Measurements from ENCODE around the gene NEURL1. TPM values are rescaled to one million over a fixed set of nuclear protein-coding genes. Genes with fewer than 3 reads are reported as not detected.

NEURL1 gene
- total RNA-seq (1.6 TPM), polyA plus RNA-seq (3.0 TPM)
- long read RNA-seq, donor 1: 0 reads
- long read RNA-seq, donor 2: 0 reads
- long read RNA-seq, donor 3: 0 reads
- long read RNA-seq, donor 4: 0 reads
- long read RNA-seq, donor 5: 0 reads
- long read RNA-seq, donor 6: 0 reads
- long read RNA-seq, donor 7: 0 reads
- long read RNA-seq, donor 8, partial matches to known transcripts: 6 of 6 reads
- long read RNA-seq, donor 8, other reads (novel, unspliced or antisense): 0 of 6 reads
- long read RNA-seq, donor 9: 0 reads
- long read RNA-seq, donor 10, partial matches to known transcripts: 10 of 10 reads
- long read RNA-seq, donor 10, other reads (novel, unspliced or antisense): 0 of 10 reads

GRCh38 chr10:103493362-103493915 is at the start of gene NEURL1:
Gene NEURL1, plus strand, starts transcription at chr10:103493705. Its CDS starts 683 bp downstream, at chr10:103494388.
- H3K9me3 ChIP-seq (ENCODE audit: control insufficient read depth in 2 of 2, insufficient read depth in 1 of 2, low read length in 1 of 2): no peaks in the 10 kb centered on the region
- H3K4me1 ChIP-seq (ENCODE audit: control insufficient read depth in 2 of 2, insufficient read depth in 2 of 2, low read length in 2 of 2): peaks cover 5 to 20% of the 10 kb centered on the region in 2 donors
- peaks cover 25 to 66% of the 10 kb centered on the region in 2 donors for H3K27me3 ChIP-seq (ENCODE audit: control insufficient read depth in 2 of 2, insufficient read depth in 1 of 2, low read length in 1 of 2)
- H3K36me3 ChIP-seq (ENCODE audit: control insufficient read depth in 2 of 2, insufficient read depth in 2 of 2, low read length in 1 of 2): no peaks in the 10 kb centered on the region
- 5% methylated on average over 65 of the region's 65 CpGs for WGBS
- peak in 3 of 9 donors; percentile 41 to 72 (median 42) for DNase-seq (ENCODE audit: low read depth in 6 of 9, low spot score in 9 of 9)
- peak within 1 kb of the TSS; percentile 20 to 53 for H3K4me3 ChIP-seq (ENCODE audit: low read length in 2 of 2)
- no peak within 1 kb of the TSS for H3K27ac ChIP-seq (ENCODE audit: low read depth in 1 of 2, low read length in 1 of 2)

DNA sequence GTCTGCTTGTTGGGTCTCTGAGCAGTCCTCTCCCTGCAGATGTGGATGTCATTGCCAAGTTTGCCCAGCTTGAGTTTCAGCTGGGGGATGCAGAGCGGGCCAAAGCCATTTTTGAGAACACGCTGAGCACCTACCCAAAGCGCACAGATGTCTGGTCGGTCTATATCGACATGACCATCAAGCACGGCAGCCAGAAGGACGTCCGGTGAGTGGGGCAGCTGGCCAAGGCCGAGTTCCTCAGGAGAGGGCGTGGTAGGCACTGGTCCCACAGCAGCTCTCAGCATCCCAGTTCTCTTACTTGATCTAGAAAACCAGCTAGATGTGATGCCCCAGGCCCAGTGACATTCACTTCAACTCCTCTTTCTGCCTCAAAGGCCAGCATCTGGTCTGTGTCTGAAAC is 49.0 kb upstream of the NEURL1 start:
- no peaks in the 10 kb centered on the region for H3K4me1 ChIP-seq (ENCODE audit: control insufficient read depth in 2 of 2, insufficient read depth in 2 of 2, low read length in 2 of 2)
- no peak overlapping the region for H3K4me3 ChIP-seq (ENCODE audit: low read length in 2 of 2)
- H3K27me3 ChIP-seq (ENCODE audit: control insufficient read depth in 2 of 2, insufficient read depth in 1 of 2, low read length in 1 of 2): no peaks in the 10 kb centered on the region
- DNase-seq (ENCODE audit: low read depth in 6 of 9, low spot score in 9 of 9): no peak
- H3K9me3 ChIP-seq (ENCODE audit: control insufficient read depth in 2 of 2, insufficient read depth in 1 of 2, low read length in 1 of 2): no peaks in the 10 kb centered on the region
- H3K27ac ChIP-seq (ENCODE audit: low read depth in 1 of 2, low read length in 1 of 2): no peak overlapping the region
- WGBS: 96% methylated on average over 10 of the region's 10 CpGs
- peaks cover 82 to 85% of the 10 kb centered on the region in 2 donors for H3K36me3 ChIP-seq (ENCODE audit: control insufficient read depth in 2 of 2, insufficient read depth in 2 of 2, low read length in 1 of 2)

DNA sequence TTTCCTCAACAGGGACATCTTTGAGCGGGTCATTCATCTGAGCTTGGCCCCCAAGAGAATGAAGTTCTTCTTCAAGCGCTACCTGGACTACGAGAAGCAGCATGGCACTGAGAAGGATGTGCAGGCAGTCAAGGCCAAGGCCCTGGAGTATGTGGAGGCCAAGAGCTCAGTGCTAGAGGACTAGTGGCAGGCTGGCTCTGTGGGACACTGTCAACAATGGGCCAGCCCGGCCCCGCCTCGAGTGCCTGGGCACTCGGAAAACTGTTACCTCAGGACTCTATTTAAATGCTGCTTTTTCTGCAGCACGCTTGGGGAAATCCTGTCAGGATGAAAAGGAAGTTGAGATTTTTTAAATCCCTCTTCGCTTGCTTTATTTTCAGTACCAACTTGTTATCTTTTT is 48.1 kb upstream of the NEURL1 start:
- H3K36me3 ChIP-seq (ENCODE audit: control insufficient read depth in 2 of 2, insufficient read depth in 2 of 2, low read length in 1 of 2): peaks cover 76 to 80% of the 10 kb centered on the region in 2 donors
- no peak for DNase-seq (ENCODE audit: low read depth in 6 of 9, low spot score in 9 of 9)
- no peaks in the 10 kb centered on the region for H3K27me3 ChIP-seq (ENCODE audit: control insufficient read depth in 2 of 2, insufficient read depth in 1 of 2, low read length in 1 of 2)
- H3K4me3 ChIP-seq (ENCODE audit: low read length in 2 of 2): no peak overlapping the region
- H3K4me1 ChIP-seq (ENCODE audit: control insufficient read depth in 2 of 2, insufficient read depth in 2 of 2, low read length in 2 of 2): no peaks in the 10 kb centered on the region
- WGBS: 96% methylated on average over 9 of the region's 9 CpGs
- no peaks in the 10 kb centered on the region for H3K9me3 ChIP-seq (ENCODE audit: control insufficient read depth in 2 of 2, insufficient read depth in 1 of 2, low read length in 1 of 2)
- no peak overlapping the region for H3K27ac ChIP-seq (ENCODE audit: low read depth in 1 of 2, low read length in 1 of 2)

DNA sequence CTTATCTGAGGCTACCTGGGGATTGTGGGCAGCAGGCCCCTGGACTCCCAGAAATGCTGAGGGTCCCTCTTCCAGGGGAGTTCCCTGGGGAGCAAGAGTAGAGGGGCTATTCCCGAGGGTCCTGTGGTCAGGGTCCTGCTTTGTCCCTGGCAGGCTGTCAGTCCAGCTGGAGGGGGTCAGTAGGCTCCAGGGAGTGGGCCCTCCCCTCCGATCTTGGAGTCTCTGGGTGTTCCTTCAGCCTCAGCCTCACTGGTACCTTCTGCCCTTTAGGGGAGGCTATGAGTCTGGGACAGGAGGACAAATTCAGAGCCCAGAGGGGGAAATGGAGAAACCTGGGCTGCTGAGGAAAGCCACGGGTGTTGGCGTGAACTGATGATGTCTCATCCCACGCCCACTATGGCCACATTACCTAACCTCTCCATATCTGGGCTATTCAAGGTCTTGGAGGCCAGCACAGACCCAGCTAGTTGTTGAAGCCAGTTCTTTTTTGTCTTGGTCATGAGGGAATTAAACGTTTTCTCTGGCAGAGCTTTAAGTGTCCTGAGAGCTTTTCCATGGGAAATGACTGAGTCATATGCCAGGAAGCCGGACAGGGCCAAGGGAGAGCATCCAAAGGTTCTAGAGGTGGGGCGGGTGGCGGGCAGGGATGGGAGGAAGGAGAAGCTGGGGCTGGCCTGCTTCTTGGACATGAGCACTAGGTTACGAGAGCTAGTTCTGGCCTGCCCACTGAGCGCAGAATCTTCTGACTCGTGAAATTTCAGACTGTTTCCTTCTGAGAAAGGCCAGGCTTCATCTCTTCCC is 47.5 kb upstream of the NEURL1 start:
- no peak overlapping the region for H3K4me3 ChIP-seq (ENCODE audit: low read length in 2 of 2)
- no peak overlapping the region for H3K27ac ChIP-seq (ENCODE audit: low read depth in 1 of 2, low read length in 1 of 2)
- WGBS: 94% methylated on average over 12 of the region's 12 CpGs
- H3K36me3 ChIP-seq (ENCODE audit: control insufficient read depth in 2 of 2, insufficient read depth in 2 of 2, low read length in 1 of 2): peaks cover 72 to 74% of the 10 kb centered on the region in 2 donors
- DNase-seq (ENCODE audit: low read depth in 6 of 9, low spot score in 9 of 9): no peak
- peaks cover 0 to under 1% of the 10 kb centered on the region in 2 donors for H3K27me3 ChIP-seq (ENCODE audit: control insufficient read depth in 2 of 2, insufficient read depth in 1 of 2, low read length in 1 of 2)
- no peaks in the 10 kb centered on the region for H3K9me3 ChIP-seq (ENCODE audit: control insufficient read depth in 2 of 2, insufficient read depth in 1 of 2, low read length in 1 of 2)
- peaks cover 0 to 5% of the 10 kb centered on the region in 2 donors for H3K4me1 ChIP-seq (ENCODE audit: control insufficient read depth in 2 of 2, insufficient read depth in 2 of 2, low read length in 2 of 2)

GRCh38 chr10:103447187-103447586 is 46.3 kb upstream of the NEURL1 start:
- Histone ChIP-seq H3K4me3 (ENCODE audit: low read length in 2 of 2) (no peak overlapping the region), H3K36me3 (ENCODE audit: control insufficient read depth in 2 of 2, insufficient read depth in 2 of 2, low read length in 1 of 2) (peaks cover 61 to 65% of the 10 kb centered on the region in 2 donors), H3K27me3 (ENCODE audit: control insufficient read depth in 2 of 2, insufficient read depth in 1 of 2, low read length in 1 of 2) (peaks cover 0 to 7% of the 10 kb centered on the region in 2 donors), H3K9me3 (ENCODE audit: control insufficient read depth in 2 of 2, insufficient read depth in 1 of 2, low read length in 1 of 2) (no peaks in the 10 kb centered on the region), H3K27ac (ENCODE audit: low read depth in 1 of 2, low read length in 1 of 2) (no peak overlapping the region), H3K4me1 (ENCODE audit: control insufficient read depth in 2 of 2, insufficient read depth in 2 of 2, low read length in 2 of 2) (peaks cover 7 to 16% of the 10 kb centered on the region in 2 donors)
- no peak for DNase-seq (ENCODE audit: low read depth in 6 of 9, low spot score in 9 of 9)
- 99% methylated on average over 23 of the region's 23 CpGs for WGBS

DNA sequence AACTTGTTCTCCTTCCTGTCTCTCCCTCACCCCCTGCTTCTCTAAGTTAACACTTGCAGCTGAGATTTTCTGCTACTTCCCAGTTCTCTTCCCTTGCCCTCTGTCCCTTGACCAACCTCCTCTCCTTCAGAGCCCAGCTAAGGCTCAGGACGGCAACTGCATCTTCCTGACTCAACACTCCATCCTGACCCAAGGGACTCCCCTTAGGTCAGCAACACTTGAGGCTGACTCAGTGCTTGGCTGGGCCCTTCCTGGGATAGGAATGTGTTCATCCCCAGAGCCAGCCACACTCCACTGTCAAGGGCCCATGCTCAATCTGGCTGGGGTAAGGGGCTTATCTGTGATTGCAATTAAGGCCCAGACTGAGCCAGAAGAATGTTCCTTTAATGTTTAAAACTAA is 44.8 kb upstream of the NEURL1 start:
- 95% methylated on average over 1 of the region's 1 CpG for WGBS
- Histone ChIP-seq H3K9me3 (ENCODE audit: control insufficient read depth in 2 of 2, insufficient read depth in 1 of 2, low read length in 1 of 2) (no peaks in the 10 kb centered on the region), H3K36me3 (ENCODE audit: control insufficient read depth in 2 of 2, insufficient read depth in 2 of 2, low read length in 1 of 2) (peaks cover 46 to 51% of the 10 kb centered on the region in 2 donors), H3K4me1 (ENCODE audit: control insufficient read depth in 2 of 2, insufficient read depth in 2 of 2, low read length in 2 of 2) (peaks cover 7 to 24% of the 10 kb centered on the region in 2 donors), H3K27me3 (ENCODE audit: control insufficient read depth in 2 of 2, insufficient read depth in 1 of 2, low read length in 1 of 2) (peaks cover 0 to 10% of the 10 kb centered on the region in 2 donors), H3K4me3 (ENCODE audit: low read length in 2 of 2) (no peak overlapping the region), H3K27ac (ENCODE audit: low read depth in 1 of 2, low read length in 1 of 2) (no peak overlapping the region)
- no peak for DNase-seq (ENCODE audit: low read depth in 6 of 9, low spot score in 9 of 9)

DNA sequence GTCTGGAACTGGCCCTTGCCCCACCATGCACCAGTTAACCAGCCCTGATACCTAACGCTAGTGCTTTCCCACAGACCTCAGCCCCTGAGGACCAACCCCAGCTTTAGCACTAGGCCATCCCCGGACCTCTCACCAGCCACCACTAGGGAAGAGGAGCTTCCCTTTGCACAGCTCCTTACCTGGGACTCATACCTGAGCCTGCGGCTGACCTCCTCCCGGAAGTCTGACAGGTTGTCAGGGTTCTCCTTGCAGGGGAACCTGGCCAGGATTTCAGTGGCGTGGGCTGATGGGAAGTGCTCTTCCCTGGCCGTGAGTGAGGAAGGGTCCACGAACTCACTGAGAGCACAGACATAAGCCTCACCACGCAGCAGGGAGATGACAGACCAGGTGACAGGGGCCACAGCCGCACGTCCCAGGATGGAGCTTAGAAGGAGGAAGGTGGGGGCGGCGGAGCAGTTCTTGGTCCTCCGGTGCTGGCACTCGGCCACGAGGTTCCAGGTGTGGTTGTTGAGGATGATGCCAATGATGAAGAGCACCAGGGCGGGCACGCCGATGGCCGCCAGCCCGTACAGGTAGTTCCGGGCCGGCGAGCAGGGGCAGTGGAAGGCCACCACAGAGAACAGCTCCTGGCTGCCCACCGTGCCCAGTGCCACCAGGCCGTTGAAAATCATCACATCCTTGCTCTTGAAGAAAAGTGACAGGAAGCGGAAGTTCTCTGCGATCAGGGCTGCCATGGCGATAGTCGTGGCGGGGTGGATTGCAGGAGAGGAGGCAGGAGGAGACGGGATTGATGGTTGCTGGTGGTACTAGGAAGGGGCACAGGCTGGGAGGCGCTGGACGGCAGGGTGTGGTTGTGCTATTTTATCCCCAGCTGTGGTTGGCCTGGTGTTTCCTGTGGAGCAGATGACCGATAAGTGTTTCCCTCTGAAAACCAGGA is 44.0 kb upstream of the NEURL1 start:
- Histone ChIP-seq H3K27ac (ENCODE audit: low read depth in 1 of 2, low read length in 1 of 2) (no peak overlapping the region), H3K4me3 (ENCODE audit: low read length in 2 of 2) (no peak overlapping the region), H3K36me3 (ENCODE audit: control insufficient read depth in 2 of 2, insufficient read depth in 2 of 2, low read length in 1 of 2) (peaks cover 38 to 44% of the 10 kb centered on the region in 2 donors), H3K4me1 (ENCODE audit: control insufficient read depth in 2 of 2, insufficient read depth in 2 of 2, low read length in 2 of 2) (peaks cover 7 to 24% of the 10 kb centered on the region in 2 donors), H3K9me3 (ENCODE audit: control insufficient read depth in 2 of 2, insufficient read depth in 1 of 2, low read length in 1 of 2) (no peaks in the 10 kb centered on the region), H3K27me3 (ENCODE audit: control insufficient read depth in 2 of 2, insufficient read depth in 1 of 2, low read length in 1 of 2) (peaks cover 0 to 10% of the 10 kb centered on the region in 2 donors)
- WGBS: 95% methylated on average over 34 of the region's 34 CpGs
- DNase-seq (ENCODE audit: low read depth in 6 of 9, low spot score in 9 of 9): no peak

DNA sequence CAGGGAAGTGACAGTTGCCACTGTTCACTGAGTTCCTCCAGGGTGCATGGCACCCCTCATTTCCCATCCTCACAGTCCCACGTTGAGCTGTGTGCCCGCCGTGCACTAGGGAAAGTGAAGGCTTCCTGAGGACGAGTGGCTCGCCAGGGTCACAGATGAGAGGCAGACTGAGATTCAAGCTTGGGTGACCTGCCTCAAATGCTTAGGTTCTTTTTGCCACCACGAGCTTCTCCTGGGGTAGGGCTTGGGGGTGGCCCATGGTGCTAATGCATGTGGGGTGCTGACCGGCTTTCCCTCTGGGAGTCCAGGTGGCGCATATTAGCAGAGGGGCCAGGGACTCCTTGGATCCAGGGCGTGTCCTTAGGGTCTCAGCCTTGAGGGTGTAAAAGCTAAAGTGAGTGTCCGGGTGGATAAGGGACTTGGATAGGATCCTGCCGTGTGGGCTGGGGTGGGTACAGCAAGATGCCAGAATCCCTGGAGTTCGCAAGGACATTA is 43.3 kb upstream of the NEURL1 start:
- Histone ChIP-seq H3K27me3 (ENCODE audit: control insufficient read depth in 2 of 2, insufficient read depth in 1 of 2, low read length in 1 of 2) (peaks cover 0 to 10% of the 10 kb centered on the region in 2 donors), H3K4me3 (ENCODE audit: low read length in 2 of 2) (no peak overlapping the region), H3K4me1 (ENCODE audit: control insufficient read depth in 2 of 2, insufficient read depth in 2 of 2, low read length in 2 of 2) (peaks cover 7 to 24% of the 10 kb centered on the region in 2 donors), H3K27ac (ENCODE audit: low read depth in 1 of 2, low read length in 1 of 2) (no peak overlapping the region), H3K9me3 (ENCODE audit: control insufficient read depth in 2 of 2, insufficient read depth in 1 of 2, low read length in 1 of 2) (no peaks in the 10 kb centered on the region), H3K36me3 (ENCODE audit: control insufficient read depth in 2 of 2, insufficient read depth in 2 of 2, low read length in 1 of 2) (peaks cover 31 to 36% of the 10 kb centered on the region in 2 donors)
- 97% methylated on average over 12 of the region's 12 CpGs for WGBS
- DNase-seq (ENCODE audit: low read depth in 6 of 9, low spot score in 9 of 9): no peak
